ENCODE measurements around the gene LRIG2. TPM values are rescaled to one million over a fixed set of nuclear protein-coding genes. Genes with fewer than 3 reads are reported as not detected.

Gene LRIG2
- total and polyA plus RNA-seq, 2 experiments from 2014 or later: 10.0 to 40.4 TPM

DNA sequence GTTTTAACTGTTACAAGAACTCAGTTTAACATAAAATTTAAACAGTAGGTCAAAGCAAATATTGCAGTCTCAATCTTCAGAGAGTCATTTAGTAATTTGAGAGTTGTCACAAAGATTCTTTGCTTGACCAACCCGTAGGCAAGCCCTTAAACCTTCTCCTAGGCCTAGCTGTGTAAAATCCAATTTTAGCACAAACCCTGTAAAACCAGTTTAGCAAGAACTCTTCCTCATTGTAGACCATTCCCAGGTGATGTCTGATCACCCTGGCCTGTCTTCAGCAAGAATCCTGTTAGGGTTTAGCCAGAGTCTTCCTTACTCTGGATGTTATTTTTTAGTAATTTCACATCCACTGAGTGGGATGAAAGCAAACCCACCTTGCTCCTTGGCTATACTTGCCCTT is 30.1 kb downstream of the LRIG2 start:
- ATAC-seq (no peak), DNase-seq (ENCODE audit: low spot score) (no peak)
- H3K4me2 ChIP-seq: no peak overlapping the region
- no peaks in the 10 kb centered on the region for H3K4me1 ChIP-seq (ENCODE audit: insufficient read depth)
- H3K9me3 Mint-ChIP-seq: no peaks in the 10 kb centered on the region
- H3K27me3 Mint-ChIP-seq (ENCODE audit: insufficient read depth, low read depth, poor library complexity): no peaks in the 10 kb centered on the region
- H3F3A ChIP-seq (replicated peaks; ENCODE audit: low read depth): 0 out of 2 replicates have a peak, but pooled peaks cover 5% of the 10 kb centered on the region
- H2AFZ ChIP-seq: no peak overlapping the region
- H3K27me3 ChIP-seq (ENCODE audit: insufficient read depth): no peaks in the 10 kb centered on the region
- peaks cover 80% of the 10 kb centered on the region for H3K36me3 ChIP-seq (ENCODE audit: insufficient read depth)
- H4K20me1 ChIP-seq (replicated peaks; ENCODE audit: insufficient read depth): no peaks in the 10 kb centered on the region
- H3K79me2 ChIP-seq (replicated peaks; ENCODE audit: insufficient read depth): no peaks in the 10 kb centered on the region
- H3K9me2 ChIP-seq (ENCODE audit: insufficient read depth): no peaks in the 10 kb centered on the region
- H3K27ac Mint-ChIP-seq: no peak overlapping the region
- H3K27ac ChIP-seq (ENCODE audit: low read depth): no peak overlapping the region
- no peaks in the 10 kb centered on the region for H3K4me1 Mint-ChIP-seq
- TF ChIP-seq ZNF114 (CRISPR knock-in tag; IDR thresholded peaks at IDR 0.05): no peak
- TF ChIP-seq ETS1 (IDR thresholded peaks at IDR 0.05): no peak
- no peak for TF ChIP-seq EZH2 (IDR thresholded peaks at IDR 0.05; ENCODE audit: low read depth, unreplicated experiment)
- TF ChIP-seq CREB1 (CRISPR knock-in tag; IDR thresholded peaks at IDR 0.05; ENCODE audit: low read depth): no peak
- TF ChIP-seq ZNF331 (CRISPR knock-in tag; IDR thresholded peaks at IDR 0.05; ENCODE audit: low read depth): no peak
- no peak for TF ChIP-seq POLR2AphosphoS5 (IDR thresholded peaks at IDR 0.05; ENCODE audit: low read depth)
- no peak for TF ChIP-seq JUNB (IDR thresholded peaks at IDR 0.05; ENCODE audit: unreplicated experiment)
- no peak overlapping the region for H3K4me3 Mint-ChIP-seq
- peaks cover 89% of the 10 kb centered on the region for H3K36me3 Mint-ChIP-seq (ENCODE audit: low read depth)
- no peak overlapping the region for H3K4me3 ChIP-seq

GRCh38 chr1:113103977-113104376 is 31.0 kb downstream of the LRIG2 start:
- peaks cover 79% of the 10 kb centered on the region for H3K36me3 ChIP-seq (ENCODE audit: insufficient read depth)
- H3K4me2 ChIP-seq: no peak overlapping the region
- Mint-ChIP-seq H3K27me3 (ENCODE audit: insufficient read depth, low read depth, poor library complexity) (no peaks in the 10 kb centered on the region), H3K9me3 (no peaks in the 10 kb centered on the region), H3K4me3 (no peak overlapping the region), H3K4me1 (no peaks in the 10 kb centered on the region), H3K36me3 (ENCODE audit: low read depth) (peaks cover 88% of the 10 kb centered on the region), H3K27ac (no peak overlapping the region)
- no peaks in the 10 kb centered on the region for H3K79me2 ChIP-seq (replicated peaks; ENCODE audit: insufficient read depth)
- no peaks in the 10 kb centered on the region for H4K20me1 ChIP-seq (replicated peaks; ENCODE audit: insufficient read depth)
- H3K27me3 ChIP-seq (ENCODE audit: insufficient read depth): no peaks in the 10 kb centered on the region
- 0 out of 2 replicates have a peak, but pooled peaks cover 3% of the 10 kb centered on the region for H3F3A ChIP-seq (replicated peaks; ENCODE audit: low read depth)
- no peaks in the 10 kb centered on the region for H3K4me1 ChIP-seq (ENCODE audit: insufficient read depth)
- TF ChIP-seq EZH2 (IDR thresholded peaks at IDR 0.05; ENCODE audit: low read depth, unreplicated experiment) (no peak), ZNF114 (CRISPR knock-in tag; IDR thresholded peaks at IDR 0.05) (no peak), ZNF331 (CRISPR knock-in tag; IDR thresholded peaks at IDR 0.05; ENCODE audit: low read depth) (no peak), STAT1 (IDR thresholded peaks at IDR 0.05; ENCODE audit: unreplicated experiment) (no peak)
- TF ChIP-seq, protein P1, sequence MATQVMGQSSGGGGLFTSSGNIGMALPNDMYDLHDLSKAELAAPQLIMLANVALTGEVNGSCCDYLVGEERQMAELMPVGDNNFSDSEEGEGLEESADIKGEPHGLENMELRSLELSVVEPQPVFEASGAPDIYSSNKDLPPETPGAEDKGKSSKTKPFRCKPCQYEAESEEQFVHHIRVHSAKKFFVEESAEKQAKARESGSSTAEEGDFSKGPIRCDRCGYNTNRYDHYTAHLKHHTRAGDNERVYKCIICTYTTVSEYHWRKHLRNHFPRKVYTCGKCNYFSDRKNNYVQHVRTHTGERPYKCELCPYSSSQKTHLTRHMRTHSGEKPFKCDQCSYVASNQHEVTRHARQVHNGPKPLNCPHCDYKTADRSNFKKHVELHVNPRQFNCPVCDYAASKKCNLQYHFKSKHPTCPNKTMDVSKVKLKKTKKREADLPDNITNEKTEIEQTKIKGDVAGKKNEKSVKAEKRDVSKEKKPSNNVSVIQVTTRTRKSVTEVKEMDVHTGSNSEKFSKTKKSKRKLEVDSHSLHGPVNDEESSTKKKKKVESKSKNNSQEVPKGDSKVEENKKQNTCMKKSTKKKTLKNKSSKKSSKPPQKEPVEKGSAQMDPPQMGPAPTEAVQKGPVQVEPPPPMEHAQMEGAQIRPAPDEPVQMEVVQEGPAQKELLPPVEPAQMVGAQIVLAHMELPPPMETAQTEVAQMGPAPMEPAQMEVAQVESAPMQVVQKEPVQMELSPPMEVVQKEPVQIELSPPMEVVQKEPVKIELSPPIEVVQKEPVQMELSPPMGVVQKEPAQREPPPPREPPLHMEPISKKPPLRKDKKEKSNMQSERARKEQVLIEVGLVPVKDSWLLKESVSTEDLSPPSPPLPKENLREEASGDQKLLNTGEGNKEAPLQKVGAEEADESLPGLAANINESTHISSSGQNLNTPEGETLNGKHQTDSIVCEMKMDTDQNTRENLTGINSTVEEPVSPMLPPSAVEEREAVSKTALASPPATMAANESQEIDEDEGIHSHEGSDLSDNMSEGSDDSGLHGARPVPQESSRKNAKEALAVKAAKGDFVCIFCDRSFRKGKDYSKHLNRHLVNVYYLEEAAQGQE (IDR thresholded peaks at IDR 0.05; ENCODE audit: unreplicated experiment): no peak
- no peak overlapping the region for H2AFZ ChIP-seq
- no peak for DNase-seq (ENCODE audit: low spot score)
- no peak overlapping the region for H3K27ac ChIP-seq (ENCODE audit: low read depth)
- no peak for ATAC-seq
- H3K9me2 ChIP-seq (ENCODE audit: insufficient read depth): no peaks in the 10 kb centered on the region
- no peak overlapping the region for H3K4me3 ChIP-seq
